Tibial artery (tissue), 4 donors: ENCODE results near the gene COL21A1.

Source experiments
- DNase-seq, 2 donors: peaks; one replicate each; pipeline ENCODE4 v3.0.0-alpha.2; 2019
- H3K27ac ChIP-seq, 2 donors: fragments of 200-600 bp; sonication (generic) in 1 of 2; 1 replicate in 1 of 2; 2 replicates in 1 of 2; pipeline ENCODE4 v1.5.1; 2018 to 2019; ENCODE audit warnings: mild to moderate bottlenecking in 1 of 2
- H3K27me3 ChIP-seq, 2 donors: fragments of 200-600 bp; sonication (generic) in 1 of 2; one replicate each; pipeline versions ENCODE4 v1.5.1 to v1.6.0; 2016 to 2019
- H3K36me3 ChIP-seq, 3 donors: fragments of 200-600 bp; sonication (generic) in 2 of 3; one replicate each; pipeline ENCODE4 v1.5.1; 2016 to 2019; ENCODE audit warnings: mild to moderate bottlenecking in 2 of 3
- H3K4me1 ChIP-seq, 4 donors: fragments of 200-600 bp; sonication (generic) in 2 of 4; 1 replicate in 3 of 4; 2 replicates in 1 of 4; pipeline ENCODE4 v1.5.1; 2016 to 2019
- H3K4me3 ChIP-seq, 2 donors: fragments of 200-600 bp; sonication (generic) in 1 of 2; 1 replicate in 1 of 2; 2 replicates in 1 of 2; pipeline ENCODE4 v1.5.1; 2018 to 2019; ENCODE audit warnings: mild to moderate bottlenecking in 2 of 2
- H3K9me3 ChIP-seq, 3 donors: fragments of 200-600 bp; sonication (generic) in 1 of 3; one replicate each; pipeline ENCODE4 v1.5.1; 2016 to 2019
- intact Hi-C: fragments of 100-400 bp; cut with DNase I; formaldehyde crosslinking; loops from one replicate; pipeline ENCODE4 v1.15.0; 2023; ENCODE audit warnings: low total_unique reads
- TF ChIP-seq, protein P1 (sequence below), 2 experiments: fragments of 200-600 bp in 1 of 2; fragments of 450-650 bp in 1 of 2; IDR thresholded peaks; one replicate each; pipeline ENCODE4 v1.5.1; 2017 to 2019; ENCODE audit warnings: antibody characterized with exemption in 2 of 2, mild to moderate bottlenecking in 1 of 2, moderate library complexity in 1 of 2

COL21A1 gene

DNA sequence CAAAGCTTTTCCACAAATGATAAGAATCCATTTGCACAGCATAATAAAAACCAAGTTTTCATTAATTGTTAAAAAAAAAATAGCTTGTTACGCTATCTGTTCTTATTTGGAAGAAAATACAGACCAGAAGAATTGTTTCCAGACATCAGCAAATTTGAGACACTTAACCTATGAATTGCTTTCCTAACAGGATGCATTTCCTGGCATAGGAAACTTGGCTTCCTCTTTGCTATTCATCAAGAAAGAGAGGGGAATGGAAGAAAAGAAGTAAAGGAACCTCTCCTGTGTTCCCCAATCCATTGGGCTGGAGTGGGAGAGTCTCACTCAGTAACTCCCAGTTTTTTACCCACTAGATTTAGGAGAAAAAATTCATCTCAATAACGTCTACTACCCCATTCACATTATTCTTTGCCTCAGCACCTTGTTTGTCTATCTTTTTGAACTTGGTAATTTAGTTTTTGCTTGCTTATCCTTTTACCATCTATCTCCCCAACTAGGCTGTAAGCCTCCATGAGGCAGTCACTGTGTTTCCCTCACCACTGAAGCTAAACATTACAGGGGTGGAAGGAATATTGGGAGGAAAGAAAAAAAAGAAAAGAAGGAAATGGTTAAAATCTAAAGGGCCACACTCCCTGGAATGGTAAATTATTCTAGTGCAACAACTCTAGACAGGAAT is 150.3 kb downstream of the COL21A1 start:
- Histone ChIP-seq H3K9me3 (peaks cover 0 to 6% (median 0%) of the 10 kb centered on the region in 3 donors), H3K27ac (no peak overlapping the region), H3K4me3 (no peak overlapping the region), H3K27me3 (no peaks in the 10 kb centered on the region), H3K36me3 (peaks cover 0 to 4% (median 0%) of the 10 kb centered on the region in 3 donors), H3K4me1 (peaks cover 0 to 2% (median 0%) of the 10 kb centered on the region in 4 donors)
- TF ChIP-seq, protein P1, sequence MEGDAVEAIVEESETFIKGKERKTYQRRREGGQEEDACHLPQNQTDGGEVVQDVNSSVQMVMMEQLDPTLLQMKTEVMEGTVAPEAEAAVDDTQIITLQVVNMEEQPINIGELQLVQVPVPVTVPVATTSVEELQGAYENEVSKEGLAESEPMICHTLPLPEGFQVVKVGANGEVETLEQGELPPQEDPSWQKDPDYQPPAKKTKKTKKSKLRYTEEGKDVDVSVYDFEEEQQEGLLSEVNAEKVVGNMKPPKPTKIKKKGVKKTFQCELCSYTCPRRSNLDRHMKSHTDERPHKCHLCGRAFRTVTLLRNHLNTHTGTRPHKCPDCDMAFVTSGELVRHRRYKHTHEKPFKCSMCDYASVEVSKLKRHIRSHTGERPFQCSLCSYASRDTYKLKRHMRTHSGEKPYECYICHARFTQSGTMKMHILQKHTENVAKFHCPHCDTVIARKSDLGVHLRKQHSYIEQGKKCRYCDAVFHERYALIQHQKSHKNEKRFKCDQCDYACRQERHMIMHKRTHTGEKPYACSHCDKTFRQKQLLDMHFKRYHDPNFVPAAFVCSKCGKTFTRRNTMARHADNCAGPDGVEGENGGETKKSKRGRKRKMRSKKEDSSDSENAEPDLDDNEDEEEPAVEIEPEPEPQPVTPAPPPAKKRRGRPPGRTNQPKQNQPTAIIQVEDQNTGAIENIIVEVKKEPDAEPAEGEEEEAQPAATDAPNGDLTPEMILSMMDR (IDR thresholded peaks at IDR 0.05): no peak
- DNase-seq: no peak
- intact Hi-C loops: no loop called here

DNA sequence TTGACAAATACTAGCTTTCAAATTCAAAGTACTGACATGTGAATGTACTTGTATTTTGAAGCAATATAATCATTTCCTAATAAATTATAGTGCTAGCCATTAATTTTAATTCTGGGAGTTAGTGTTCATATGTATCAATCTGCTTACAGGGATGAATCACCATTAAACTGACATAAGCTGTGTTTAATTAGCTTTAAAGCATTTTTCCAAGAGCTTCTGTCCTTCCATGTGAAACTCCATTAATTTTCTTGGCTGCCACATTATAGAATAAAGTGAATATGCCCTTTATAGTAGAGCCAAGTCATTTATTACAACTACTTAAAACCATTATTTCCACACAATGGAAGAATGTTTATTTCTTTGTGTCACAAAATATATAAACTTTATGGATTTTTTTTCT is 150.8 kb downstream of the COL21A1 start:
- DNase-seq: no peak

GRCh38 chr6:56093776-56094175 is 153.6 kb downstream of the COL21A1 start:
- DNase-seq: no peak
- TF ChIP-seq, protein P1 (IDR thresholded peaks at IDR 0.05): no peak
- H3K27ac ChIP-seq: no peak overlapping the region
- peaks cover 0 to 6% (median 0%) of the 10 kb centered on the region in 3 donors for H3K9me3 ChIP-seq
- H3K4me1 ChIP-seq: peaks cover 0 to 11% (median 7%) of the 10 kb centered on the region in 4 donors
- intact Hi-C loops: no loop called here
- no peak overlapping the region for H3K4me3 ChIP-seq
- no peaks in the 10 kb centered on the region for H3K27me3 ChIP-seq
- H3K36me3 ChIP-seq: peaks cover 0 to 4% (median 0%) of the 10 kb centered on the region in 3 donors

More for the DNA sequence above, 150.8 kb downstream of the COL21A1 start:
- Histone ChIP-seq H3K4me3 (no peak overlapping the region), H3K27ac (no peak overlapping the region), H3K9me3 (peaks cover 0 to 6% (median 0%) of the 10 kb centered on the region in 3 donors), H3K36me3 (peaks cover 0 to 4% (median 0%) of the 10 kb centered on the region in 3 donors), H3K27me3 (no peaks in the 10 kb centered on the region), H3K4me1 (peaks cover 0 to 7% (median under 1%) of the 10 kb centered on the region in 4 donors)
- intact Hi-C loops: no loop called here
- TF ChIP-seq, protein P1 (IDR thresholded peaks at IDR 0.05): no peak

- Histone ChIP-seq H3K4me1 (peaks cover 0 to 15% (median 7%) of the 10 kb centered on the region in 4 donors), H3K36me3 (peaks cover 0 to 4% (median 0%) of the 10 kb centered on the region in 3 donors), H3K4me3 (no peak overlapping the region), H3K9me3 (peaks cover 0 to 15% (median 0%) of the 10 kb centered on the region in 3 donors), H3K27me3 (no peaks in the 10 kb centered on the region), H3K27ac (peak overlapping the region; percentile 40 to 52)
- intact Hi-C loops: no loop called here
- no peak for DNase-seq
- TF ChIP-seq, protein P1 (IDR thresholded peaks at IDR 0.05): no peak
These were observed 156.1 kb downstream of the COL21A1 start for GRCh38 chr6:56091159-56091869.

DNA sequence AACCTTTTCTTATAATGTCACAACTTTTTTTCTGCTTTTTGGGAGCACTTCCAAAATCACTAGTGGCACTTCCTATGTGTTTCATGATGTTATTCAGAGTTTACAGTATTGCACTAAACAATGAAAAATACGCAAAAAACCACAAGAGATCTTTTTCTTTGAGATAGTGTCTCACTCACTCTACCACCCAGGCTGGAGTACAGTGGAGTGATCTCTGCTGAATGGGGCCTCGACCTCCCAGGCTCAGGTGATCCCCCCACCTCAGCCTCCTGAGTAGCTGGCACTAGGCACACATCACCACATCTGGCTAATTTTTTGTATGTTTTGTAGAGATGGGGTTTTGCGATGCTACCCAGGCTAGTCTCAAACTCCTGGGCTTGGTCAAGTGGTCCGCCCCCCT is 158.7 kb downstream of the COL21A1 start:
- Histone ChIP-seq H3K36me3 (no peaks in the 10 kb centered on the region), H3K27ac (no peak overlapping the region), H3K9me3 (peaks cover 0 to 15% (median 0%) of the 10 kb centered on the region in 3 donors), H3K27me3 (no peaks in the 10 kb centered on the region), H3K4me1 (peaks cover 0 to 15% (median 7%) of the 10 kb centered on the region in 4 donors), H3K4me3 (no peak overlapping the region)
- no peak for DNase-seq
- intact Hi-C loops: no loop called here
- TF ChIP-seq, protein P1 (IDR thresholded peaks at IDR 0.05): no peak
